Measurements from ENCODE around the gene TCF21. TPM values are rescaled to one million over a fixed set of nuclear protein-coding genes. Genes with fewer than 3 reads are reported as not detected.

TCF21 gene
- total and polyA plus RNA-seq, 11 donors = 1.8 to 9.5 (median 3.9) TPM

DNA sequence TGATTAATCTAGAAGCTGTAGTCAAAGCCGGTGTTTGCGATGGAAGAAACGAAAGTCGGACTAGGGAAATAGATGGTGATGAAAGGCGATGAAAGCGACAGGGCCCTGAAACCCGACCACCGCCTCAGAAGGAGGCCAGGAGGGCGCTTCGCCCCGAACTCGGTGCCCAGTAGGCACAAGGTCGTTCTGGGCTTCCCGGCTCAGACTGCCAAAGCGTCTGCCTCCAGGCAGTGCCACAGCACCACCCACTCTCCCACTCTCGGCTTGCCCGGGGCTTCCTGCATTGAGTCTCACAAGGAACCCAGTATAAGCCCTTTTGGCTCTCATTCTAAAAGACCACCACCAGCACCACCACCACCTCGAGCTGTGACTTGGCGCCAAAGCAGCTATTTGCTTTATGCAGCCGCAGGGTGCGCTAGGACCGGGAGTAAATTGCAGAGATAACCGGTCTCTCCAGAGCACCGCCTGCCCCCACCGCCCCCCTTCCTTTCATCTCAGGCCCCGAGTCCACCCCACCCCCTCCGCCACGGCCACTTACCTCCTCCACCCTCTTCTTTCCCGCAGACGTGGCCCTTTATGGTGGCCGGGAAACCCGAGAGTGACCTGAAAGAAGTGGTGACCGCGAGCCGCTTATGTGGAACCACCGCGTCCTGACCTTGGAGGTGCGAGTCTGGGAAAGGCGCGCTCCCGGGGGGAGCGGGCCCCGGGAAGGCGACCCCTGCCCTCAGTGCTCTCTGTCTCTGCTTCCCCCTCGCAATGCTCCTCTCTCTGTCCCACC, 2.4 kb downstream of the TCF21 start:
- H3K4me1 ChIP-seq = peaks cover 0 to 37% (median 16%) of the 10 kb centered on the region in 12 donors
- H3K36me3 ChIP-seq = peaks cover 0 to 15% (median 0%) of the 10 kb centered on the region in 9 donors
- H3K9me3 ChIP-seq = no peaks in the 10 kb centered on the region
- ATAC-seq (peak in 2 of 4 donors; percentile 21 to 29), DNase-seq (peak in 4 of 5 donors; percentile 25 to 68 (median 48))
- TF ChIP-seq POLR2A (IDR thresholded peaks at IDR 0.05) = no peak
- TF ChIP-seq, protein P1, sequence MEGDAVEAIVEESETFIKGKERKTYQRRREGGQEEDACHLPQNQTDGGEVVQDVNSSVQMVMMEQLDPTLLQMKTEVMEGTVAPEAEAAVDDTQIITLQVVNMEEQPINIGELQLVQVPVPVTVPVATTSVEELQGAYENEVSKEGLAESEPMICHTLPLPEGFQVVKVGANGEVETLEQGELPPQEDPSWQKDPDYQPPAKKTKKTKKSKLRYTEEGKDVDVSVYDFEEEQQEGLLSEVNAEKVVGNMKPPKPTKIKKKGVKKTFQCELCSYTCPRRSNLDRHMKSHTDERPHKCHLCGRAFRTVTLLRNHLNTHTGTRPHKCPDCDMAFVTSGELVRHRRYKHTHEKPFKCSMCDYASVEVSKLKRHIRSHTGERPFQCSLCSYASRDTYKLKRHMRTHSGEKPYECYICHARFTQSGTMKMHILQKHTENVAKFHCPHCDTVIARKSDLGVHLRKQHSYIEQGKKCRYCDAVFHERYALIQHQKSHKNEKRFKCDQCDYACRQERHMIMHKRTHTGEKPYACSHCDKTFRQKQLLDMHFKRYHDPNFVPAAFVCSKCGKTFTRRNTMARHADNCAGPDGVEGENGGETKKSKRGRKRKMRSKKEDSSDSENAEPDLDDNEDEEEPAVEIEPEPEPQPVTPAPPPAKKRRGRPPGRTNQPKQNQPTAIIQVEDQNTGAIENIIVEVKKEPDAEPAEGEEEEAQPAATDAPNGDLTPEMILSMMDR (IDR thresholded peaks at IDR 0.05) = no peak
- peaks cover 10 to 97% (median 75%) of the 10 kb centered on the region in 9 donors for H3K27me3 ChIP-seq
- intact Hi-C loops (cut with DNase I) = loop anchor here in 3 of 10 donors (5.0 kb wide), 2 partner anchors 129 to 134 kb away; no protein-coding TSS in a partner anchor
- peak overlapping the region; percentile 17 to 90 (median 80) for H3K27ac ChIP-seq
- peak overlapping the region; percentile 23 to 74 (median 55) for H3K4me3 ChIP-seq
- WGBS, 4 donors = 1 to 2% (median 1%) methylated on average over 42 to 45 of the region's 45 CpGs

DNA sequence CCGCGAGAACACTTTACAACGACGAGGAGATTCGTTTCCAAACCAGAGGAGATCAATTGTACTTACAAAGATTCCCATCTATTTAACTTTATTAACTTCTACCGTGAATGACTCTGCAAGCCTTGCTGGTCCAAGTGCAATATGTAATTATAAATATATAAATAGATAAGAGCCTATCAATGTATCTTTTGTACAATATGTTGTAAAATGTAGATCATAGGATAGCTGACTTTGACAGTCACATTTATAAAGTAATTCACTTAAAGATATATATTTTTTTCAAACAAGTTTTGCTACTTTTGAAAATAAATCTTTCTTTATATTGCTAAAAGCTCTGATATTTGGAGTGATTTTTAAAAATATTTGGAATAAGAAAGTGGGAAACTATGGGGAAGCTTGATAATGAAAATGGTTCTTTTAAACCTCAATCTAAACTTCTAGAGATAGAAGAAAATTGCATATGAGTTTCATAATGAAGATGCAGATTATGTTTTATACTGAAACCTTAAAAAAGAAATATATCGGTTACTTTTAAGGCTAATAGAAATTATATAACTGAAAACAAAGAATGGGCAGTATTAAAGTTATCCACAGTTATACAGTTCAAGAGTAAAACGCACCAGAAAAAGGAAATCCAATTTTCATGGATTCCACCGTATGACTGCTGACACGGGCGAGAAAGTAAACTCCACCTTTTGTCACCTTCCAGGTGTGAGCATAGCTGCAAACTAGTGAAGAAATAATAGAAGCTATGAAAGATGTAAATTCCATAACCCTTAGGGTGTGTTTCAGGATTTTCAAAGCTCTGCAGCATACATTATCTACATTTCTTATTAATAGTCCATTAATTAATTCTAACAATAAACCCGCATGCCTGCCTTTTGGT, 3.3 kb downstream of the TCF21 start:
- Histone ChIP-seq H3K4me3 (peak overlapping the region; percentile 23 to 74 (median 55)), H3K36me3 (peaks cover 0 to 15% (median 0%) of the 10 kb centered on the region in 9 donors), H3K27ac (peak overlapping the region in 11 of 12 donors; percentile 35 to 90 (median 81)), H3K4me1 (peaks cover 0 to 38% (median 16%) of the 10 kb centered on the region in 12 donors), H3K9me3 (no peaks in the 10 kb centered on the region), H3K27me3 (peaks cover 10 to 97% (median 81%) of the 10 kb centered on the region in 9 donors)
- 10 to 18% (median 10%) methylated on average over 12 of the region's 12 CpGs for WGBS, 4 donors
- no peak for DNase-seq
- TF ChIP-seq, protein P1 (IDR thresholded peaks at IDR 0.05) = no peak
- TF ChIP-seq POLR2A (IDR thresholded peaks at IDR 0.05) = no peak
- intact Hi-C loops (cut with DNase I) = loop anchor here in 3 of 10 donors (5.0 kb wide), 2 partner anchors 130 to 135 kb away; no protein-coding TSS in a partner anchor
- no peak for ATAC-seq

DNA sequence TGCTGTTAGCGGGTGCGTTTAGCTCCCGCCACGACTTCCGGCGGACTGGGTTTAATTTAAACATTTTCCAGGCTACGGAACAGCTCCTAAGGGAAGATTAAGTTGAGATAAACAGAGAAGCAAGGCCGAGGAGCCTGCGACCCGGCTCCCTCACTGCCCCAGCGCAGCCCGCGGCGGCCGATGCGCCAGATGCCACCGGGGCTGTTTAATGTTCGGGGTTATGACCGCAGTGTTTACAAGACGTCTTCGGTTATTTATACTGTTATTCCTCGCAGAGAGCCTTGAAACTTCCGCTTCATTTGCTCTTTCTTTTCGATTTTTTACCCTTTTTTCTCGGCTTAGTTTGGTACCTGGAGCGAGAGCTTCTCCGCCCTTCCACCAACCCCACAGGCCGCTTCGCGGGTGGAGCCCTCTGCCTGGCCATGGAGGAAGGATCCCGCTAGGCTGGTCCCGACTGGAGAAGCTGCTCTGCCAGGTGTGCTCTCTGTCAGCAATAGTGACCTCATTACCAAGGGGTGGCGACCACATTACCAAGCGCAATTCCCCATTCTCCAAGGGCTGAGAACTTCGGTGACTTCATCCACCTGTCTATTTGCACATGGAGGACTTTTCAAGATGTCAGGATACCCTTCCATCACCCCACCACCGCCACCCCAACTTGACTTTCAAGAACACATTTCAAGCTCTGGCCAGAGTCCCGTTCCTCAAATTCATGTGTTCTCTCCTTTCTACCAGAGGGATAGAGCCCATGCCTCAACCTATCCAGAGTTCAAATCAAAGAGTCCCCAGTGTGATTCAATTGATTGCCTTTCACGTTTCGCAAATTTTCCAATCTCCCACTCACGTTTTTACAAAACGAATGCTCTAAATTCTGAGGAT, 4.1 kb downstream of the TCF21 start:
- Histone ChIP-seq H3K4me3 (peak overlapping the region; percentile 5 to 74 (median 53)), H3K4me1 (peaks cover 0 to 39% (median 13%) of the 10 kb centered on the region in 12 donors), H3K27ac (peak overlapping the region in 9 of 12 donors; percentile 1 to 89 (median 81)), H3K9me3 (no peaks in the 10 kb centered on the region), H3K36me3 (peaks cover 0 to 15% (median 0%) of the 10 kb centered on the region in 9 donors), H3K27me3 (peaks cover 10 to 96% (median 81%) of the 10 kb centered on the region in 9 donors)
- intact Hi-C loops (cut with DNase I) = loop anchor here in 3 of 10 donors (5.0 kb wide), 2 partner anchors 131 to 136 kb away; no protein-coding TSS in a partner anchor
- ATAC-seq (no peak), DNase-seq (no peak)
- no peak for TF ChIP-seq POLR2A (IDR thresholded peaks at IDR 0.05)
- TF ChIP-seq, protein P1 (IDR thresholded peaks at IDR 0.05) = no peak
- 11 to 20% (median 13%) methylated on average over 41 of the region's 41 CpGs for WGBS, 4 donors
